ENCODE results near the gene TOPBP1. TPM values are rescaled to one million over a fixed set of nuclear protein-coding genes. Genes with fewer than 3 reads are reported as not detected.

TOPBP1 gene
- total RNA-seq, 1 experiment from 2014 or later, result 34.3 TPM

DNA sequence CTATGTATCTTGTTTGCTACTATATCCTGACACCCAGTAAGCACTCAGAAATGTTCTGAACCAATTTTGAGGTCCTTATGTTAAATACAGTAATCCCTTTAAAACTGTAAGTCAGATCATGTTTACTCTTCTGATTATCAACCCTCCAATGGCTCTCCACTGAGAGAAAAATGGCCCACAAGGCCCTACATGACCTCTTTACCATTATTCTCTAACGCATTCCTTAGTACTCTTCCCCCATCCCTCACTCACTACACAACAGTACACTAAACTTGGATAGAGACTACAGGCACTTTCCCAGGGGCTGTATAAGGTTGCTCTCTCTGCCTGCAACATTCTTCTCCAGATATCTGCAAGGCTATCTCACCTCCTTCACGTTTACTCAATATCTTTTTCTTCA is 1.9 kb downstream of the TOPBP1 start (continued):
- TF ChIP-seq, protein P1, sequence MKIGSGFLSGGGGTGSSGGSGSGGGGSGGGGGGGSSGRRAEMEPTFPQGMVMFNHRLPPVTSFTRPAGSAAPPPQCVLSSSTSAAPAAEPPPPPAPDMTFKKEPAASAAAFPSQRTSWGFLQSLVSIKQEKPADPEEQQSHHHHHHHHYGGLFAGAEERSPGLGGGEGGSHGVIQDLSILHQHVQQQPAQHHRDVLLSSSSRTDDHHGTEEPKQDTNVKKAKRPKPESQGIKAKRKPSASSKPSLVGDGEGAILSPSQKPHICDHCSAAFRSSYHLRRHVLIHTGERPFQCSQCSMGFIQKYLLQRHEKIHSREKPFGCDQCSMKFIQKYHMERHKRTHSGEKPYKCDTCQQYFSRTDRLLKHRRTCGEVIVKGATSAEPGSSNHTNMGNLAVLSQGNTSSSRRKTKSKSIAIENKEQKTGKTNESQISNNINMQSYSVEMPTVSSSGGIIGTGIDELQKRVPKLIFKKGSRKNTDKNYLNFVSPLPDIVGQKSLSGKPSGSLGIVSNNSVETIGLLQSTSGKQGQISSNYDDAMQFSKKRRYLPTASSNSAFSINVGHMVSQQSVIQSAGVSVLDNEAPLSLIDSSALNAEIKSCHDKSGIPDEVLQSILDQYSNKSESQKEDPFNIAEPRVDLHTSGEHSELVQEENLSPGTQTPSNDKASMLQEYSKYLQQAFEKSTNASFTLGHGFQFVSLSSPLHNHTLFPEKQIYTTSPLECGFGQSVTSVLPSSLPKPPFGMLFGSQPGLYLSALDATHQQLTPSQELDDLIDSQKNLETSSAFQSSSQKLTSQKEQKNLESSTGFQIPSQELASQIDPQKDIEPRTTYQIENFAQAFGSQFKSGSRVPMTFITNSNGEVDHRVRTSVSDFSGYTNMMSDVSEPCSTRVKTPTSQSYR (CRISPR knock-in tag; IDR thresholded peaks at IDR 0.05), result no peak
- TF ChIP-seq ZNF121 (CRISPR knock-in tag; IDR thresholded peaks at IDR 0.05), result no peak
- TF ChIP-seq CREM (CRISPR knock-in tag; IDR thresholded peaks at IDR 0.05), result no peak
- TF ChIP-seq SOX15 (CRISPR knock-in tag; IDR thresholded peaks at IDR 0.05), result no peak
- TF ChIP-seq ETV6 (CRISPR knock-in tag; IDR thresholded peaks at IDR 0.05), result no peak
- no peak for TF ChIP-seq GABPB1 (CRISPR knock-in tag; IDR thresholded peaks at IDR 0.05)

DNA sequence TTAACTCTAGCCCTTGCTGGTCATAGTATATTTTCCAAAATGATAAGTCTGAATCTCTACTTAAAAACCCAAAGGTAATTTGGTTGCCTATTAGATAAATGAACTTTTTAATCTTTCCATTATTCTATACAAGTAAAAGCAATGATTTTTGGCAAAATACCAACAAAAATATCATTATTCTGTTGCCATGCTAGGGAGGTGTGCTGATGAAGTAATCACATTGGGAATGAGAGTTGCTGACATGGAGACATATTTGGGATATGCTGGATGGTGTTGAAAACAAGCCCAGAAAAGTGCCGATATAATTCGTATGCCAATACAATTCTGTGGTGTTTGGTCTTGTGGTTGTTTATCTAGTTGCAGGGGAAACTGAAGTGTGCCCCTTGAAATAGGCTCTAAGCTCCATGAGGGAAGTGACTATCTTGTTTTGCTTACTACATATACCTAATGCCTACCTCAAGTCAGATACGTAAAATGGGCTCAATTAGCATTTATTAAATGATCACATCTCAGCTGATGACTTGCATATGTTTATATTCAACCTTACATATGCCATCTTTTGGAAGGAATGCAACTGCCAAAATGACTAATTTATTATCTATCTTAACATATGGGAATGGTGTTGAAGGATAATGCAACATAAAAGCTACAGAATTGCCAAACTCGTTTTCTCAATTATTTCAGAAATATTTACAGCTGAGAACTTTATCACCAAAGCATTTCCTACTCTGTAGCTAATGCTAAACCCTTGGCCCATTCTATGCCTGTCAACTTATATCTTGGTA is 5.8 kb downstream of the TOPBP1 start:
- Mint-ChIP-seq H3K36me3 (peaks cover 51% of the 10 kb centered on the region), H3K27ac (no peak overlapping the region), H3K4me1 (peaks cover 5% of the 10 kb centered on the region), H3K9me3 (no peaks in the 10 kb centered on the region), H3K27me3 (ENCODE audit: low read depth) (no peaks in the 10 kb centered on the region), H3K4me3 (no peak overlapping the region)
- ATAC-seq (no peak), DNase-seq (ENCODE audit: low spot score) (no peak)
- ChIA-PET CTCF (no interaction called here), POLR2A (no interaction called here)
- no peak for TF ChIP-seq CBFB (CRISPR knock-in tag; IDR thresholded peaks at IDR 0.05; ENCODE audit: low read depth)
- no peak for TF ChIP-seq RELA (CRISPR knock-in tag; IDR thresholded peaks at IDR 0.05; ENCODE audit: borderline replicate concordance)
- TF ChIP-seq, protein P2, sequence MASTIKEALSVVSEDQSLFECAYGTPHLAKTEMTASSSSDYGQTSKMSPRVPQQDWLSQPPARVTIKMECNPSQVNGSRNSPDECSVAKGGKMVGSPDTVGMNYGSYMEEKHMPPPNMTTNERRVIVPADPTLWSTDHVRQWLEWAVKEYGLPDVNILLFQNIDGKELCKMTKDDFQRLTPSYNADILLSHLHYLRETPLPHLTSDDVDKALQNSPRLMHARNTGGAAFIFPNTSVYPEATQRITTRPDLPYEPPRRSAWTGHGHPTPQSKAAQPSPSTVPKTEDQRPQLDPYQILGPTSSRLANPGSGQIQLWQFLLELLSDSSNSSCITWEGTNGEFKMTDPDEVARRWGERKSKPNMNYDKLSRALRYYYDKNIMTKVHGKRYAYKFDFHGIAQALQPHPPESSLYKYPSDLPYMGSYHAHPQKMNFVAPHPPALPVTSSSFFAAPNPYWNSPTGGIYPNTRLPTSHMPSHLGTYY (CRISPR knock-in tag; IDR thresholded peaks at IDR 0.05), result no peak
- TF ChIP-seq, protein P3, sequence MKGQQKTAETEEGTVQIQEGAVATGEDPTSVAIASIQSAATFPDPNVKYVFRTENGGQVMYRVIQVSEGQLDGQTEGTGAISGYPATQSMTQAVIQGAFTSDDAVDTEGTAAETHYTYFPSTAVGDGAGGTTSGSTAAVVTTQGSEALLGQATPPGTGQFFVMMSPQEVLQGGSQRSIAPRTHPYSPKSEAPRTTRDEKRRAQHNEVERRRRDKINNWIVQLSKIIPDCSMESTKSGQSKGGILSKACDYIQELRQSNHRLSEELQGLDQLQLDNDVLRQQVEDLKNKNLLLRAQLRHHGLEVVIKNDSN (CRISPR knock-in tag; IDR thresholded peaks at IDR 0.05), result no peak
- TF ChIP-seq ZNF219 (CRISPR knock-in tag; IDR thresholded peaks at IDR 0.05; ENCODE audit: borderline replicate concordance), result no peak
- TF ChIP-seq, protein P4, sequence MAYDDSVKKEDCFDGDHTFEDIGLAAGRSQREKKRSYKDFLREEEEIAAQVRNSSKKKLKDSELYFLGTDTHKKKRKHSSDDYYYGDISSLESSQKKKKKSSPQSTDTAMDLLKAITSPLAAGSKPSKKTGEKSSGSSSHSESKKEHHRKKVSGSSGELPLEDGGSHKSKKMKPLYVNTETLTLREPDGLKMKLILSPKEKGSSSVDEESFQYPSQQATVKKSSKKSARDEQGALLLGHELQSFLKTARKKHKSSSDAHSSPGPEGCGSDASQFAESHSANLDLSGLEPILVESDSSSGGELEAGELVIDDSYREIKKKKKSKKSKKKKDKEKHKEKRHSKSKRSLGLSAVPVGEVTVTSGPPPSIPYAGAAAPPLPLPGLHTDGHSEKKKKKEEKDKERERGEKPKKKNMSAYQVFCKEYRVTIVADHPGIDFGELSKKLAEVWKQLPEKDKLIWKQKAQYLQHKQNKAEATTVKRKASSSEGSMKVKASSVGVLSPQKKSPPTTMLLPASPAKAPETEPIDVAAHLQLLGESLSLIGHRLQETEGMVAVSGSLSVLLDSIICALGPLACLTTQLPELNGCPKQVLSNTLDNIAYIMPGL (CRISPR knock-in tag; IDR thresholded peaks at IDR 0.05), result no peak
- TF ChIP-seq, protein P5, sequence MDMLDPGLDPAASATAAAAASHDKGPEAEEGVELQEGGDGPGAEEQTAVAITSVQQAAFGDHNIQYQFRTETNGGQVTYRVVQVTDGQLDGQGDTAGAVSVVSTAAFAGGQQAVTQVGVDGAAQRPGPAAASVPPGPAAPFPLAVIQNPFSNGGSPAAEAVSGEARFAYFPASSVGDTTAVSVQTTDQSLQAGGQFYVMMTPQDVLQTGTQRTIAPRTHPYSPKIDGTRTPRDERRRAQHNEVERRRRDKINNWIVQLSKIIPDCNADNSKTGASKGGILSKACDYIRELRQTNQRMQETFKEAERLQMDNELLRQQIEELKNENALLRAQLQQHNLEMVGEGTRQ (CRISPR knock-in tag; IDR thresholded peaks at IDR 0.05), result no peak
- no peak for TF ChIP-seq OVOL2 (CRISPR knock-in tag; IDR thresholded peaks at IDR 0.05; ENCODE audit: borderline replicate concordance)
- no peak for TF ChIP-seq HMGA2 (CRISPR knock-in tag; IDR thresholded peaks at IDR 0.05)
- TF ChIP-seq, protein P6, sequence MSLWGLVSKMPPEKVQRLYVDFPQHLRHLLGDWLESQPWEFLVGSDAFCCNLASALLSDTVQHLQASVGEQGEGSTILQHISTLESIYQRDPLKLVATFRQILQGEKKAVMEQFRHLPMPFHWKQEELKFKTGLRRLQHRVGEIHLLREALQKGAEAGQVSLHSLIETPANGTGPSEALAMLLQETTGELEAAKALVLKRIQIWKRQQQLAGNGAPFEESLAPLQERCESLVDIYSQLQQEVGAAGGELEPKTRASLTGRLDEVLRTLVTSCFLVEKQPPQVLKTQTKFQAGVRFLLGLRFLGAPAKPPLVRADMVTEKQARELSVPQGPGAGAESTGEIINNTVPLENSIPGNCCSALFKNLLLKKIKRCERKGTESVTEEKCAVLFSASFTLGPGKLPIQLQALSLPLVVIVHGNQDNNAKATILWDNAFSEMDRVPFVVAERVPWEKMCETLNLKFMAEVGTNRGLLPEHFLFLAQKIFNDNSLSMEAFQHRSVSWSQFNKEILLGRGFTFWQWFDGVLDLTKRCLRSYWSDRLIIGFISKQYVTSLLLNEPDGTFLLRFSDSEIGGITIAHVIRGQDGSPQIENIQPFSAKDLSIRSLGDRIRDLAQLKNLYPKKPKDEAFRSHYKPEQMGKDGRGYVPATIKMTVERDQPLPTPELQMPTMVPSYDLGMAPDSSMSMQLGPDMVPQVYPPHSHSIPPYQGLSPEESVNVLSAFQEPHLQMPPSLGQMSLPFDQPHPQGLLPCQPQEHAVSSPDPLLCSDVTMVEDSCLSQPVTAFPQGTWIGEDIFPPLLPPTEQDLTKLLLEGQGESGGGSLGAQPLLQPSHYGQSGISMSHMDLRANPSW (CRISPR knock-in tag; conservative IDR thresholded peaks at IDR 0.05; ENCODE audit: low read depth), result no peak
- TF ChIP-seq, protein P7, sequence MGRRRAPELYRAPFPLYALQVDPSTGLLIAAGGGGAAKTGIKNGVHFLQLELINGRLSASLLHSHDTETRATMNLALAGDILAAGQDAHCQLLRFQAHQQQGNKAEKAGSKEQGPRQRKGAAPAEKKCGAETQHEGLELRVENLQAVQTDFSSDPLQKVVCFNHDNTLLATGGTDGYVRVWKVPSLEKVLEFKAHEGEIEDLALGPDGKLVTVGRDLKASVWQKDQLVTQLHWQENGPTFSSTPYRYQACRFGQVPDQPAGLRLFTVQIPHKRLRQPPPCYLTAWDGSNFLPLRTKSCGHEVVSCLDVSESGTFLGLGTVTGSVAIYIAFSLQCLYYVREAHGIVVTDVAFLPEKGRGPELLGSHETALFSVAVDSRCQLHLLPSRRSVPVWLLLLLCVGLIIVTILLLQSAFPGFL (CRISPR knock-in tag; IDR thresholded peaks at IDR 0.05; ENCODE audit: borderline replicate concordance), result no peak
- no peak for TF ChIP-seq TP53 (CRISPR knock-in tag; IDR thresholded peaks at IDR 0.05)
- no peak for TF ChIP-seq RORB (CRISPR knock-in tag; IDR thresholded peaks at IDR 0.05)
- TF ChIP-seq ZNF263 (CRISPR knock-in tag; IDR thresholded peaks at IDR 0.05; ENCODE audit: low read depth), result no peak
- TF ChIP-seq SMAD4 (CRISPR knock-in tag; IDR thresholded peaks at IDR 0.05), result no peak
- TF ChIP-seq KAT7 (CRISPR knock-in tag; IDR thresholded peaks at IDR 0.05; ENCODE audit: borderline replicate concordance), result no peak
